CD4-positive, alpha-beta T cell treated with Interleukin-6 for 4 hours (primary cell): ENCODE measurements around the gene PARN.

Experiments
- DNase-seq: peaks from one replicate; pipeline ENCODE4 v3.0.0-alpha.2; 2020; ENCODE audit warnings: mixed read lengths

The PARN gene

GRCh38 chr16:14524979-14525378 is 105.1 kb downstream of the PARN start:
- no peak for DNase-seq

- no peak for DNase-seq
Measured at GRCh38 chr16:14523632-14524031, 106.4 kb downstream of the PARN start.

- no peak for DNase-seq
Measured at GRCh38 chr16:14522671-14523070, 107.4 kb downstream of the PARN start.

GRCh38 chr16:14520753-14521152 is 109.3 kb downstream of the PARN start:
- DNase-seq, result no peak

GRCh38 chr16:14514967-14515366 is 115.1 kb downstream of the PARN start:
- no peak for DNase-seq

- no peak for DNase-seq
Measured at GRCh38 chr16:14513389-14514107, 116.5 kb downstream of the PARN start.

GRCh38 chr16:14511800-14512135 is 118.3 kb downstream of the PARN start:
- DNase-seq, result no peak

GRCh38 chr16:14510939-14511799 is 118.9 kb downstream of the PARN start:
- no peak for DNase-seq

- no peak for DNase-seq
Measured at GRCh38 chr16:14510581-14510938, 119.5 kb downstream of the PARN start.

- no peak for DNase-seq
Measured at GRCh38 chr16:14509675-14510132, 120.4 kb downstream of the PARN start.

- DNase-seq, result no peak
Measured at GRCh38 chr16:14509055-14509454, 121.0 kb downstream of the PARN start.

- DNase-seq, result no peak
Measured at GRCh38 chr16:14505846-14506245, 124.2 kb downstream of the PARN start.

GRCh38 chr16:14502932-14503741 is 126.9 kb downstream of the PARN start:
- no peak for DNase-seq

GRCh38 chr16:14502256-14502875 is 127.7 kb downstream of the PARN start:
- DNase-seq, result no peak

GRCh38 chr16:14501331-14502255 is 128.5 kb downstream of the PARN start:
- no peak for DNase-seq

- DNase-seq, result no peak
Measured at GRCh38 chr16:14500791-14501190, 129.3 kb downstream of the PARN start.

- DNase-seq, result no peak
Measured at GRCh38 chr16:14499110-14499509, 130.9 kb downstream of the PARN start.

- DNase-seq, result no peak
Measured at GRCh38 chr16:14497245-14498082, 132.6 kb downstream of the PARN start.

GRCh38 chr16:14496786-14497185 is 133.3 kb downstream of the PARN start:
- no peak for DNase-seq

GRCh38 chr16:14496047-14496770 is 133.9 kb downstream of the PARN start:
- DNase-seq, result no peak
